Measurements from ENCODE around the gene UBXN10.
"Not testable (repeated sequence)": the region's sequence is repeated elsewhere in the genome, so short reads cannot be mapped to it uniquely, and the experiment has no call there.

The UBXN10 gene

DNA sequence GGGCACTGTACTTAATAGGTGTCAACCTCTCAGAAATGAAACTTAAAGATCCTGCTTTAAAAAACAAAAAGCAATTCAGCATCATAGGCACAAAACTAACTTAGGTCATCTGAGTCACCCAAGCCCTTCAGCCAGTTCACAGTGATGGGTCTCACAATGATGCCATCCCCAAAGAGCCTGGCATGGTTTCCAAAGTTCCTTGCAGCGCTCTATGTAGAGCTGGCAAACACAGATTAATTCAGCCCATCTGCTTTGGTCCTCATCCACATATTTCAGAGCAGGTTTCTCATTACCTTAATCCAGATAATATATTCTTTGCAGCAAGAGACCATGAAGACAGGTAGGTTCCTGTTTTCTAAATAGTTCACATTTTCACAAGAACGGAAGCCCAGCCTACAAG, 15.1 kb downstream of the UBXN10 start:
- DNase-seq (ENCODE audit: low read depth, low spot score): no peak

DNA sequence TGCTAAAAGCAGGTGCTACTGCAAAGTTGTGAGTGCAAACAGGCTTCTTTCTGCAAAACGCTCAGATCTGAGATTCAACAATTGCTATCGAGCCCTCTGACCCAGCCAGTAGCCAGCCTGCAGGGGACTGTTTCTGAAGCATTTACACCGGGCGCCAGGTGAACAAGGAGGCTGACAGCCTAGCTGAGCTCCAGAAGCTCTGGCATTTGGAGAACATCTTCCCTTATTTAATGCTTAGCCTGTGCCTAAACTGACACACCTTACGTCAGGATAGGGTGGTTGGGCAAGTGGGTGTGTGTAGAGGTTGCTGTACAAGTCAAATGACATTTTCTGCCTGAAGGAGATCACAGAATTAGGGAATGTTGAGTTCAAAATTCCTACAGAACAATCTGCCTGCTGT, 16.3 kb downstream of the UBXN10 start:
- DNase-seq (ENCODE audit: low read depth, low spot score): no peak

DNA sequence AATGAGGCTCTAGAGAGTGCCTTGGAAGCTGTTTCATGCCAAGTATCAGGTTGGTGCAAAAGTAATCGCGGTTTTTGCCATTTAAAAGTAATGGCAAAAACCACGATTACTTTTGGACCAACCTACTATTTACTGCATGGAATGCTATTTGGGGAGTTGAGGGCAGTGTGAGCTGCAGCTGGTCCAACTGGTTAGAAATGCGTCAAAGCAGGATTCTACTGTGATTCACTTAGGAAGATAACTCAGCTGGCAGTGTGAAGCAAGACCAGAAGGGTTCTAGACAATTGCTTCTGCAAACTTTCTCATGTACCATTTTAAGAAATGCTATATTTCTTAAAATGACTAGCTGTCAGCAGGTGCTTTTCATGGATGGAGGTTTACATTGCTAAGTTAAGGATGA, 21.6 kb downstream of the UBXN10 start:
- DNase-seq (ENCODE audit: low read depth, low spot score): no peak

DNA sequence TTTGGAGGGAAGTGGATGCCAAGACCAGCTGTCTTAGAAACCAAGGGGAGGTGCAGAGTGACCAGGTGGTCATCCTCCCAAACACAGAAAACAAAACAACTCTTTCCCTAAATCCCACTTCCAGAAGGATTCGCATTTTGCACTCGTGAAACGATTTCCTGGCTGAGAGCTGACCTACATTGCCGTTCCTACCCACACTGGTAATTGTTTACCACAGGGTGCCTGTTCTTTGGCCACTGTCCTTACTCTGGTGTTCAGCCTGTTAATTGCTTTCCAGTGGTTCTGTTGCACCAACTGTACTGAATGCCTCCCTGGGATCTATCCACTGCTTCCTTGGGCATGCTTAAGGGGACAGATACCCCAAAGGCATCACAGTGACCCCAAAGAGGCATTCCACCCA, 23.6 kb downstream of the UBXN10 start:
- DNase-seq (ENCODE audit: low read depth, low spot score): no peak

DNA sequence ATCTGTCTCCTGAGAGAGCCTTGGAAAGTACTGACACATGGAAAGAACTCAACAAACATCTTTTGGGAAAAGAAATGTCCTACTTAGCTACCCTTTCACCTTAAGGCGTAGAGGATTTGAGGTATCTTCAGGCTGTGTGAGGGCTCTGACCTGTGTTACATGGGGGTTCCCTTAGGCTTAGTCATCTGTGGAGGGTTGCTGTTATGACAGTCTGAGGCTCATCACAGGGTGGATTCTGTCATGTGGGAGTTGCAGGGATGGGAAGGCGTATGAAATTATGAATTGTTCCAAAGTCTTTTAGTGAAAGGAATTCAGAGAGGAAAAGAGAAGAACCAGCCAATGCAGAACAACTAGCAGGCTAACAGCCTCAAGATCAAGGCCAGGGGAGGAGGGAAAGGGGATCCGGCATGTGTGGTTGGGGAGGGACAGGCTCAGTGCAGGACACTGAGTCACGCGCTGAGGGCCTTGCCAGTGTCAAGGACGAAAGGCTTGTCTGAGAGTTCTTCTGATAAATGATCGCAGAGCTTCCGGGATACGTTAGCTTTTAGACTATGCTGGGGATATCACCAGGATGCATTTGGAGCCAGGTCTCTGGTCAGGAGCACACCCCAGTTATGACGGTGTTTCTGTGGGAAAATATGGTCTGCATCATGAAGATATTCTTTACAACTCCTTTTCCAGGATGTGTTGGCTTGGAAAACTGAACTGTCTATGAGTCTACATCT, 25.0 kb downstream of the UBXN10 start:
- DNase-seq (ENCODE audit: low read depth, low spot score): no peak

DNA sequence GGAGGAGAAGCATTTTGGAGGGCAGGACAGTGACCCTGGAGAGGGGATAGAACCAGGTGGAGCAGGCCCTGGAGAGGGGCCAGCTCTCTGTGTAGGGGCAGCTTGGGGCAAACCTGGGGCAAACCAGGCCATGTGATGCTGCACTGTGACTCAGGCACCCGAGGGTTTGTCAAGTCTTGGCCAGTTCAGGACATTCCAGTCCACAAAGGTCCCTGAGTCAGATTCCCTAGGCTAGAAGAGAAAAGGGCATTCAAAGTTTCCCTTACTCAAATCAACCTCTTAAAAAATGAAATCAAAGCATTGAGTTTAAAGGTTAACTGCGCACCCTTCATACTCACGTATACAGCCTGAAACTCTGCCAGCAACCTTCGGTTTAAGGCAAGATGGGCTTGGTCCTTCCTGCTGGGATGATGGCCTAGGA, 25.6 kb downstream of the UBXN10 start:
- no peak for DNase-seq (ENCODE audit: low read depth, low spot score)

DNA sequence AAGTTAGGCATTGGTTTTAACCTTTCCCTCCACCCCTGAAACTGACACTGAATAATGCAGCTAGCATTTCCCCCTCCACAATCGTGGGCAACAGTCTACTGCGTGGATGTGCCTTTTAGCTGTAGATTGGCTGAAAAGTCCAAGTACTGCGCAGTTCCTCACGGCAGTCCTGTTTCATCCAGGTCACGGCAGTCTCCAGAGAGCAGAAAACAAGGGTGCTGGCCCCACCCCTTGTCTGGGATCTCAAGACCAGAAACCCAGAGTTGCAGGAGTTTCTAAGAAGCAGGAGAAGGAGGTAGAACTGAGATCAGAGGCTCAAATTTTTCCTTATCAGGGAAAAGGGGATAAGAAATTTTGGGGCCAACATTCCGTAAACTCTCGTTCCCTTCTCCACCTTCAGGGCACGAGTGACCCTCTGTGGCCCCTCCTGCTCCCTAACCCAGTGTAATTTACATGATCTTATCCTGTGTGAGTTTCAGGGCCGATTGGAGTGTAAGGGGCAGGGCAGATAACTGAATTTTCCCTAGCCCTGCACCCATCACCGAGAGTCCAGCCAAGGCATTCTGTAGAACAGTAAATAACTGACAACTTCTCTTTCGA, 26.3 kb downstream of the UBXN10 start:
- no peak for DNase-seq (ENCODE audit: low read depth, low spot score)

DNA sequence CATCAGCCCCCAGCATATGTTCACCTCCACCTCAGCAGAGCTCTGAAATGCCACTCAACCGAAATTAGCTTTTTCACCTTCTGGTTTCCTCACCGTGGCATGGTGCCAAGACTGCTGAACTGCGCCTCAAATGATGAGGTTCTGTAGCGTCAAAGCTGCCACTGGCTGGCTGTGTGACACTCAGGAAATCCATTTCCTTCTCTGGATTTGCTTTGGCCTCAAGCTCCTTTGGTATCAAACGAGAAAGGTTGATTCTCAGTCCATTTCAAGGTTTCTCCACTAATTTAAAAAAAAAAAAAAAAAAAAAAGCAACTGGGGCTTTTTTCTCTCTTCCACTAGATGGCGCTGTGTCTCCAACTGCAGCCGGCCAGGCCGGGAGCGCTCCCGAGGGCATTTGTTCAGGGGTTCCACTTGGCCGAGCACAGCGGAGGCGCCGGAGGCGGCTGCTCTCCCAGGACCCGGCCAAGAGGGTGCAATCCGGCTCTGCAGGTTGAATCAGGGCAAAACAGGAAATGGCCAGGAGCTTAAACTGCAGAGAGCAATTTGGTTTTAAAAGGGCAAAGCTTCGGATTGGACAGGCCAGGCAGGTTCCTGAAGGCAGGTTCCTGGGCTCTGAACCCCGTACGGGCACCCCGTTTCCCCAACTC, 26.9 kb downstream of the UBXN10 start:
- no peak for DNase-seq (ENCODE audit: low read depth, low spot score)

DNA sequence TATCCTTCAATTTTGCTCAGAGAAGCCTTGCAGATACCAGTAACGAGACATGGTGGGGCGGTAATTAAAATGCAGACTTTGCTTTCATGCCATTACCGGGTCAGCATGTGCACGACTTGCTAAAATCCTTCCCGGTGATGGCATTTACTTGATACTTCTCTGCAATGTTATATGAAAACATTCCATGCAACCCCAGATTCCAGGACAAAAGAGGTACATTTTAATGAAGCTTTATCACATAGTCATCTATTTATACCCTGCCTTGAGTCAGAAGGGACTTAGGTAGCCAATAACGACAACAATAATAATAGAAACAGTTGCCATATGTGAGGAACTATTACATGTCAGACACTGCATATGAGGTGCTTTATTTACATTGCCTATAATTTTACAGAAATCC, 29.8 kb downstream of the UBXN10 start:
- DNase-seq (ENCODE audit: low read depth, low spot score): no peak

DNA sequence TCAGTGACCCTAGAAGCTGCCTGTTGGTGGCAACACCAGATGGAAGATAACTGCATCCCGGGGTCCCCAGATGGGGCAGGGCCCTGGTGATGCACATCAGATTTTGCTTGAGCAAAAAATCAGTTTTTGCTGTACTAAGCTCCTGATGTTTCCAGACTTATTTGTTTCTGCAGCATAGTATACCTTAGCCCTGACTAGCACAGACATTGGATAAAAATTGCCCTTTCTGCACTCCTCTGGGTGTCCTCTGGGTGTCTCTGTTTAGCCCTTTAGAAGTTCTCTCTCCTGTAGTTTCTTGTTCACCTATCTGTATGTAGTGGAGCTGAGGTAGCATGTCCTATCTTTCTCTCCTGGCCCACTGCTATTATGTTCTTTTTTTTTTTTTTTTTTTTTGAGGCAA, 30.7 kb downstream of the UBXN10 start:
- DNase-seq (ENCODE audit: low read depth, low spot score): no peak

DNA sequence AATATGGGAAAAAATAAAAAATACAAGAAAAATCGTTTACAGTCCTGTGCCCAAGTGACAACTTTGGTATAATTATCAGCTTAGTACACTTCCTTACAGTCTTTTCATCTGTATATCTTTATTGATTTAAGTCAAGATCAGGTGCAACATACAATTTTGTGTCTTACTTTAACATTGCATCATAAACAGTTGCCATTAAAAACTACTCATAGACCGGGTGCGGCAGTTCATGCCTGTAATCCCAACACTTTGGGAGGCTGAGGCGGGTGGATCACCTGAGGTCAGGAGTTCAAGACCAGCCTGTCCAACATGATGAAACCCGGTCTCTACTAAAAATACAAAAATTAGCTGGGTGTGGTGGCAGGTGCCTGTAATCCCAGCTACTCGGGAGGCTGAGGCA, 33.2 kb downstream of the UBXN10 start:
- not testable (repeated sequence) for DNase-seq (ENCODE audit: low read depth, low spot score)

DNA sequence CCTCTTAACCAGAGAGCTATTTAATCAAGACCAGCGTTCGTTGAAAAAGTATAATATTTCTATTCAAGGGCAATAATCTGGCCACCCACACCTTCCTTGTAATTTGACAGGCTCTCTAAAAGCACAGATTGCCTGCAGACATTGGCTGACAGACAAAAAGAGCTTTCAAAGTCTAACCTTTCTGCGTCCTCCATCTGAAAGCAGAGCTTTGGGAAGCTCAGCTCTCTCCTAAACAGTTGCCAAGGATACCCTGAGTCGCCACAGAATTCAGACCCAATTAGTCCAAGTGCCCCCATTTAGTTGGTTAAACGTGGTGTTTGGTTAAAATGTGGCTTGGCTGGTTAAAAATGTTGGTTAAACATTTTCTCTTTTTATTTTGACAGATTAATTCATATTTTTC, 34.1 kb downstream of the UBXN10 start:
- DNase-seq (ENCODE audit: low read depth, low spot score): no peak

DNA sequence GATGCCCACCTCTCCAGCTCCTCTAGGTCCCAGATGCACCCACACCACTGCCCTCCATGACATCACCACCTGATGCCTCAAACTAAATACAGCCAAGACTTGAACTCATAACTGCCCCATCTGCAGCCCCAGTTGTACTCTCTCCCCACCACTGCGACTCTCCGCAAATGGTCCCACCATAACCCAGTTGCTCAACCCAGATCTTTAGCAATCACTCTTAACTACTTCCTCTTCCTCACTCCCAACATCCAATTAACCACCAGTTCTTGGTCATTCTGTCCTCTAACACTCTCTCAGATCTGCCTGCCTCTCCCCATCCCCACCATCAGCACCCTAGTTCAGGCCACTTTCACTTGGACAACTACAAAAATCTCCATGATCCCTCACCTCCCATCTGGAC, 37.2 kb downstream of the UBXN10 start:
- no peak for DNase-seq (ENCODE audit: low read depth, low spot score)

DNA sequence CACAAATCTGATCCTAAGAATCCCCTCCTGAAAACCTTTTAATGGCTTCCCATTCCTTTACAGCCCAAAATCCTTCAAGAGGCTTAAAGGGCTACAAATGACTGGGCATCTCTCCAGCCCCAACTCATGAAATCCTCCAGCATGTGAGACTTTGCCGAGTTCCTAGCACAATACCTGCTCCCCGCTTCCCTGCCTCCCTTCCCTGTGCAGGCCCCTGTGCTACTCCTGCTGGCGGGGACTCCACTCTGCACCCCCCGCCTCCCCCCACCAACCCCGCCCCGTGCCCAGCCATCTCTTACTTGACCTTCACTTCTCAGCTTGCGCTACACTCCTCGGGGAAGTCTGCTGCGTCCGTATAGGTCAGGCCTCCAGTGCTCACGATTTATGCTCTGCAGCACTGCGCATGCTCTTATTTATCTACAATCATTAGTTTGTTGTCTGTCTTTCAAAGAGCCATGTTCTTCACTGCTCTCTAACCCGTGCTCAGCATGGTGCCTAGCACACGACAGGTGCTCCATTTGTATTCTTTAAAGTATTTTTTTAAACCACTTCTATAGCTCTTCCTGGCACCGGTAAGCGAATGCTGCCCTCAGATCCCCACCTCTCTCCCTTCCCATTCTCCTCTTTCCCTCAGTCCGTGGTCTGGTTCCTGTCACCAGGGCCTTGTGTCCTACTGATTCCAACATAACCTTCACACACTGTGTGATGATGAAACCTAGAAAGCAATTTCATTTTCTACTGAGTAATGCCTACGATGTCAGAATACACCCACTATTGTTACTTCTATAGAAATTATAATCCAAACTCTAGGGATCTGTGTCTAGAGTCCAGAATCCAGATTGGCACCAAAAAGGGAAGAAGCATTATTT, 37.9 kb downstream of the UBXN10 start:
- no peak for DNase-seq (ENCODE audit: low read depth, low spot score)

DNA sequence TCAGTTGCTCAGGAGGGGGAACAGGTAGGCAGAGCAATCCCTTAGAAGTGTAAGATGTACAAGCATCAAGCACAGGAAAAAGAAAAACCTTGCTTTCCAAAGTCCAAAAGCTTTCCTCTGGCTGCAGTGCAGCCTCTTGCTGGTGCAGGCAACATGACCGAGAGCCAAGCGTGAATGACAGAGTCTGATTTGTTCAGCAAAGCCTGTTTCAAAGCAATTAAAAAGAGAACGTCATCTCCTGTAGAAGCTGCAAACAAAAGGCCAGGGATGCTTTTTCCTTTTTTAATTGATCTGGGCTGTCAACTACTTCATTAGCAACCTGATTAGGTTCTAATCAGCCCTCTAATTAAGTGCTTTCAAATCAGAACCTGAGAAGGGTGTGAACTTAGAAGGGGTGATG, 38.6 kb downstream of the UBXN10 start:
- DNase-seq (ENCODE audit: low read depth, low spot score): no peak

DNA sequence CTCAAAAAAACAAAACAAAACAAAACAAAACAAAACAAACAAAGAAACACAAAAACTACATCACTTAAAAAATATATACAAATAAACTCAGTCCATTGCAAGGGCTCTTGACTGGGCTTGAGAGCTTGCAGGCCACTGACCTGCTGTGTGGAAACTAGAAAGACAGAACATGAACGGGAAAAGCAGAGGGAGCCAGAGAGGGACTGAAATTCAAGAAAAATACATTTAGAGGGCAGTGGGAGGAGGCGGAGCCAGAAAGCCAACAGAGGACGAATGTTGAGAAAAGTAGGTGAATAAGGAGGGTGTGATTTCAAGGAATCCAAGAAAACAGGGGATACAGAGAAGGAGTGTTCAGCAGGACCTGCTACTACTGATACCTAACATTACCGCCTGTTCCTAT, 41.8 kb downstream of the UBXN10 start:
- DNase-seq (ENCODE audit: low read depth, low spot score): no peak

DNA sequence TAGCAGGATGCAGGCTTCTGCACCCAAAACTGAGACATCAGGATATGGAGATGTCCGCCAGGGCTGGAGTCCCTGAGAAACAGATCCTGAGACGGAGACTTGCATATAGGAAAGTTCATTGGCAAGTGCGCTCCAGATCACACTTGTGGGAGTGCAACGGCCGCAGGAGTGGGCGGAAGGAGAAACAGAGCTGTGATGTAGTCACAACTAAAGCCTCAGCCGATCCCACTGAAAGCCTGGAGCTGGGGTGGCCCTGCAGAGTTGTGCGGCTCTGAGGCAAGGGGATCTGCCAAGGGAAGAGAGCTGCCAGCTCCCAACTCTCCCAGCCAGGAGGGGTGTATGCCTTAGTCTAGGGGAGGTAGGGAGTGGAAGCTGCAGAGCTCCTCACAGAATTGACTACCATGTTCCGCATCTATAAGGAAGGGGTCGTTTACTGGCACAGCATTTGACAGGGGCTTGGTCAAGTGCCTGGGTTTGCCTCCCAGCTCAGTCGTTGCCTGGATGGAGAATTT, 42.5 kb downstream of the UBXN10 start:
- no peak for DNase-seq (ENCODE audit: low read depth, low spot score)

DNA sequence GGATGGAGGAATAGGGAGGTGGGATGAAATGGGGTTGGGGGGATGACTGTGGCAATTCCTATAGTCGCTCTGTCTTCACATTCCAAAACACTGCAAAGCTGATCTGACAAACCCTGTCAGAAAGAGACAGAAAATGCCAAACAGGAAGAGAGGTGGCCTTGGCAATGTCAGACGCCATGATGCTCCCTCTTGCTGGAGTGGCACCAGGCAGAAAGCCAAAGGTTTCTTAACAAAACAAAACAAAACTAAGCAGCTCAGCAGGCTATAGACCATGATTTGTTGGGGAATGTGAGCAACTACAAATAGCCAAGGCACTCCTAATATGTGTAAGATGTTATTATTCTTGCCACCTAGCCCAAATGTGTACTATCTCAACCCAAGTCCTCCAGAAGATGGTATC, 43.3 kb downstream of the UBXN10 start:
- DNase-seq (ENCODE audit: low read depth, low spot score): no peak

DNA sequence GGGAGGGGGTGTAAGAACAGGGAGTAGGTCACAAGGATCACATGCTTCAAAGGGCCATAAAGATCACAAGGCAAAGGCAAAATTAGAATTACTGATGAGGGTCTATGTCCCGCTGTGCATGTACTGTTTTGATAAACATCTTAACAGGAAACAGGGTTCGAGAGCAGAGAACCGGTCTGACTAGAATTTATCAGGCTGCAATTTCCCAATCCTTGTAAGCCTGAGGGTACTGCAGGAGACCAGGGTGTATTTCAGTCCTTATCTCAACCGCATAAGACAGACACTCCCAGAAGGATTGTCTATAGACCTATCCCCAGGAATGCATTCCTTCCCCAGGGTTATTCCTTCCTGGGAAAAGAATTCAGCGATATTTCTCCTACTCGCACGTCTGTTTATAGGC, 46.7 kb downstream of the UBXN10 start:
- not testable (repeated sequence) for DNase-seq (ENCODE audit: low read depth, low spot score)

DNA sequence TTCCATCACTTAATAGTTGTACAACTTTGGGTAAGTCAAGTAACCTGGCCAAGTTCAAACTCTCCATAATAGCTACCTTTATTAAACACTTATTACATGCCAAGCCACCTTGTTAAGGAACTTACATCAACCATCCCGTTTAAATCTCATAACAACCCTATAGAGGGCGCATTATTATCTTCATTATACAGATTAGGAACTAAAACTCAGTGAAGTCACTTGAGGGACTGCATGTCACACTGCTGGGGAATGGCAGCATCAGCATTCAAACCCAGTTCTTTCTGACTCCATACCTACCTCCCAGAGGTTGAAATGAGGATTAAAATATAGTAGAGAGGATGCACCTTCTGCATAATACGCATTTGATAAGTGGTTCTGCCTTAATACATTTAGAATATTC, 47.5 kb downstream of the UBXN10 start:
- DNase-seq (ENCODE audit: low read depth, low spot score): no peak

DNA sequence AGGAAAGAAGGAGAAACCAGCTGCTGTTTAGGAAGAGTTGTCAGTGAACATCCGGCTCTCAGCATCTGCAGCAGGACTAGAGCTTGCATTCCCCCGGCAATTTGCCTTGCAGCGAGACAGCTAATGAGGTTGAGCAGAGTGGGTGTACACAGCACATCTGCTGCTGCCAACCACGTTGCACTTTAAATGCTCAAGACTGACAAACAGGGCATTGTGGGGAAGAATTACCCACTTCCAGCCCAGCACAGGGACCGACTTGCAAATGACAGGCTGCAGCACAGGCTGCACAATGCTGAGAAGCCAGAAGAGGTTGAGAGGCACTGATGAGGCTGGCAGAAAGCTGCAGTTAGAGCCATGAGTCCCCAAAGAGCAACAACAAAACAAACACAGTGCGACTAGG, 48.0 kb downstream of the UBXN10 start:
- no peak for DNase-seq (ENCODE audit: low read depth, low spot score)

Data from activated naive CD8-positive, alpha-beta T cell treated with anti-CD3 and anti-CD28 coated beads, Interleukin-2, amount 50 U/mL, for 16 hours (primary cell).